Dedifferentiated amniotic fluid mesenchymal stem cell (primary cell): ENCODE measurements around the gene TNFRSF14.
"Not testable (repeated sequence)": the region's sequence is repeated elsewhere in the genome, so short reads cannot be mapped to it uniquely, and the experiment has no call there.

ENCODE experiments used
- DNase-seq: peaks from one replicate; pipeline ENCODE4 v3.0.0-alpha.2; 2016; ENCODE audit errors: extremely low spot score

Gene TNFRSF14

DNA sequence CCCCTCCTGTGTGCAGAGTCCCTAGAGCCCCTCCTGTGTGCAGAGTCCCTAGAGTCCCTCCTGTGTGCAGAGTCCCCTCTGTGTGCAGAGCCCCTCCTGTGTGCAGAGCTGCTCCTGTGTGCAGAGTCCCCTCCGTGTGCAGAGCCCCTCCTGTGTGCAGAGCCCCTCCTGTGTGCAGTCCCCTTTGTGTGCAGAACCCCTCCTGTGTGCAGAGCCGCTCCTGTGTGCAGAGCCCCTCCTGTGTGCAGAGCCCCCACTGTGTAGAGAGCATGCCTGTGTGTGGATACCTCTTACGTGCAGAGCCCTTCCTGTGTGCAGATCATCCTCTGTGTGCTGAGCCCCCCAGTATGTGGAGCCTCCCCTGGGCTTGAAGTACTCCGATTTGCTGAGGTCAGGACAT, 17.8 kb upstream of the TNFRSF14 start:
- DNase-seq: no peak

DNA sequence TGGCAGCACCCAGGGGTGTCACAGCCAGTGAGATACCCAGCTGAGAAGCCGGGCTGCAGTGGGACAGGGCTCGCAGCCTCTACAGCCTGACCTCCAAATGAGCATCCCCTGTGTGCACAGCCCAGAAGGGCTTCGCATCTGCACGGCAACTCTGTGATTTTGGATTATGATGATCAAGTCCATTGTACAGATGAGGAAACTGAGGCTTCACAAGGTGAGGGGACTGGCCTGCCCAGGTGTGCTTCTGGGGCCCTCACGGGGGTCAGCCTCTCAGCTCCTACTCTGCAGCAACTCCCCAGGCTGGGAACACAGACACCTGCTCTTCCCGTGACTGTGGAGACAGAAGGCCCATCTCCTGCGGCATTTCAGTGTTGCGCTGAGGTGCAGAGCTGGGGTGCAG, 17.3 kb upstream of the TNFRSF14 start:
- no peak for DNase-seq

DNA sequence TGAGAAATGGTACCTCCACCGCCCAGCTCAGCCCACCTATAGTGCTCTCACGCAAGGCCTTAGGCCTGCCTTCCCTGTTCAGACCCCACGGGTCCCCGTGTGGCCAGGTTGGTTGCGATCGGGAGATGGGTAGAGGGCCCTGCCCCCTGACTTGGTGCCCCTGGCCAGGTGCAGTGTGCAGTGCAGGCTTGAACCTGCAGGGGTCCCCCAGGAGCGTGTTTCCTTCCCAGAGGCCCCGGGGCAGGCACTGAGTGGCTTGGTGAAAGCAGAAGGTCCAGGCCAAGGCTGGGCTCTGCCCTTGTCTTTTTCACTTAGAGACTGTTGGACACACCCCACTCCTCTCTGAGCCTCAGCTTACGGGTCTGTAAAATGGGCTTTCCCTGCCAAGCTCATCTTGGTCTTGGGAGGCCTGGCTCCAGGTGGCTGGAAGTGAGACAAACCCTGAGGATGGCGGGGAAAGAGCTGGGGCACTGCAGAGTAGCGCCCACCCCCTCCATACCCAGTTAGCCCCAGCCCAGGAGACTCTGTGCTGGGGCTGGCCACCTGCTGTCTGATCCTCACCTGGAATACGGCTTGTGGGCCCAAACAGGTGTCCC, 16.8 kb upstream of the TNFRSF14 start:
- no peak for DNase-seq

DNA sequence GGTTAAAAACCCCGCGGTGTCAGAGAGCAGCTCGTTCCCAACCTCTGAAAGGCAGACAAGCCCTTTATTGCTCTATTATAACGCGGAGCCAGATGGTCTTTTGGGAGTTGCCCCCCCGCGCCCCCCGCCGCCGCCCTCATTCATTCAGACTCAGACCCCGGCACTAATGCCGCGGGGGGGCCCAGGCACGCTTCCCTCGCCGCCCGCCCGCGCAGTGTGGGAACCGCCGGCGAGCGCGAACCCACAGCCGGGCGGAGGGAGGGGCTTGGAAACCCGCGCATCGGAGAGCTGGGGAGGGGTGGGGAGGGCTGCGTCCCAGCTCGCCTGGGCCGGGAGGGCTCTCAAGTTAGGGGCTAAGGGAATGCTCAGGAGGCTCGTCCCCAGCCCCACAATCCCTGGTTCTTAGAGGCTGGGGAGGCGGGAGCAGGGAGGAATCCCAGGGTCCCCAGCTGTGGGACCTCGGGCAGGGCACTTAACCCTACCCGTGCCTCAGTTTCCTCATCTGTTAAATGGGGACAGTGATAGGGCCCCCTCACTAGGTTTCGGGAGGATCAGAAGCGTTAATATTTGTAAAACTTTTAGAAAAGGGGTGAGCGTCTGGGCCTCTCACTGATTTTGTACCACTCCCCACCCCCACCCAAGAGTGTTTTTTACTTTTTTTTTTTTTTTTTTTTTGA, 15.2 kb upstream of the TNFRSF14 start:
- DNase-seq: no peak

DNA sequence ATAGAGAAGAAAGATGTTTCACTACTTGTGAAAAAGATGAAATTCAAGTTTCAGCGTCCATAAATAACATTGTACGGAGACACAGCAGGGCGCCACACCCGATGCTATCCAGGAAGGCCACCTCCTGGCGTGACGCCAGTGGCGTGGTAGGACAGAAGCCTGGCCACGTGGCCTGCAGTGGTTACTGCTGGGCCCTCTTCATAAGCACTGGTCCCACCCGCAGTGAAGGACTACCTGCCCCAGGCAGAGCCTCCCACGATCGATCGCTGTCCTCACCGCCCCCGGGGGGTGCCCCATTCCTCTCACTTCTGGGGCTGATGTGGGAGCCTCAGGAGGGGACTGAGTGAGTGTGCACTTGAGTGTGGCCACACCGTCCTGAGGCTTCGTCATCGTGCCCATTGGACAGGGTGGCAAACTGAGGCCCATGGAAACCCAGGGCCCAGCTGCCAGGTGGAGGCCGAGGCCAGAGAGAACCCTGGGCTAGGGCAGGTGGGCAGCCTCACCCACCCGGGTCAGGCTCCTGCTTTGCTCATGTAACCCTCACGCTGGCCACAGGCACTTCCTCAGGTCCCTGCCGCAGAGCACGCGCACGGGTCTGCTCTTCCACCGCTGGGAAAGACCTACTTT, 14.4 kb upstream of the TNFRSF14 start:
- no peak for DNase-seq

DNA sequence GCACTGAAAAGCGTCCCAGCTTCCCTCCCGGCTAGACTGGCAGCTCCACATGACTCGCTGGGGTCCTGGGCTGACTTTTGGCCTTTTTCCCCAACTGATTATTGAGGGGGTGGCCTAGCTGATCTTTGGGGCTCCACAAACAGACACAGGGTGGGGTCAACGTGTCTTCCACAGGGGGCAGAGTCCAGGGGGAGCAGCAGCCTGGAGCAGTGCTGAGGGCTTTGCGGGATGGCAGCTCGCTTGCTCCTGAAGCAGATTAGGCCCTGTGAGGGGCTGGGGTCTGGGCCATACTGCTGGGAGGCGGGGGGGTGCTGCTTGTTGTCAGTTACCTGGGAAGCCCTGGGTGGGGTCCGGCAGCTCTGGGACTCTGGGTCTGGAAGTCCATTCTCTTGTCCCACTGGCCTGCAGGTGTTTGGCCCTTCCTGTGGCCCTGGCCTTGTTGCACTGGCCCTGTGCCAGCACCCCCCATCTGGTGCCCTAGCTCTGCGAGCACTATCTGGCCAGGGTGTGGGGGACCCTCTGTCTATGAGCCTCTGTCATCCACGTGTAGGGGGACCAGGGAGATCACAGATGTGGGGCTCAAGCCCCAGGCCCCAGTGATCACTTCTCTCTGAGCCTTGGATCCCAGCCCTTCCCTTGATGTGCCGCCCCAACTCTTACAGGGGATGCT, 13.8 kb upstream of the TNFRSF14 start:
- no peak for DNase-seq

DNA sequence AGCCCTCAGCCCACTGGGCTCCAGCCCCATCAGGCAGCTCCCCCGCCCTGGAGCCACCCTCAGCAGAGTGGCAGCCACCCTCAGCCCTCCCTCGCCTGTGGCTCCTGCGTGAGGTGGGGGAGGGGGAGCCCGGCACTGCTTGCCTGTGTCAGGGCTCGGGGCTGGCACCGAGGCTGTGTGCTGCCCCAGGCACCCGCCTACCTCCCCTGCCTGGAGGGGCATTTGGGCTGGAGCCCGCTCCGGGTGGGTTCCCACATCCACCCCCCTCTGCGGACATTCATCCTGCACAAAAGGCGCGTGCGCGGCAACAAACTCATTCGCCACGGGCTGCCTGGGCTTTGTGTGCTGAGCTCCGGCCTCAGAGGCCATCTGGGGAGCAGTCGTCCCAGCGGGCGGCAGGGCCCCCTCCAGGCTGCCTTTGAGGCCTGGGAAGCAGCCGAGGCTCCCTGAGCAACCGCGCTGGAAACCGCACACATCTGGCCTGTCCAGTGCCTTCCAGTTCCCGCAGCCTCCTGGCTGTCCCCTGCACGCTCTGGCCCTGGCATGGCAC, 12.6 kb upstream of the TNFRSF14 start:
- no peak for DNase-seq

DNA sequence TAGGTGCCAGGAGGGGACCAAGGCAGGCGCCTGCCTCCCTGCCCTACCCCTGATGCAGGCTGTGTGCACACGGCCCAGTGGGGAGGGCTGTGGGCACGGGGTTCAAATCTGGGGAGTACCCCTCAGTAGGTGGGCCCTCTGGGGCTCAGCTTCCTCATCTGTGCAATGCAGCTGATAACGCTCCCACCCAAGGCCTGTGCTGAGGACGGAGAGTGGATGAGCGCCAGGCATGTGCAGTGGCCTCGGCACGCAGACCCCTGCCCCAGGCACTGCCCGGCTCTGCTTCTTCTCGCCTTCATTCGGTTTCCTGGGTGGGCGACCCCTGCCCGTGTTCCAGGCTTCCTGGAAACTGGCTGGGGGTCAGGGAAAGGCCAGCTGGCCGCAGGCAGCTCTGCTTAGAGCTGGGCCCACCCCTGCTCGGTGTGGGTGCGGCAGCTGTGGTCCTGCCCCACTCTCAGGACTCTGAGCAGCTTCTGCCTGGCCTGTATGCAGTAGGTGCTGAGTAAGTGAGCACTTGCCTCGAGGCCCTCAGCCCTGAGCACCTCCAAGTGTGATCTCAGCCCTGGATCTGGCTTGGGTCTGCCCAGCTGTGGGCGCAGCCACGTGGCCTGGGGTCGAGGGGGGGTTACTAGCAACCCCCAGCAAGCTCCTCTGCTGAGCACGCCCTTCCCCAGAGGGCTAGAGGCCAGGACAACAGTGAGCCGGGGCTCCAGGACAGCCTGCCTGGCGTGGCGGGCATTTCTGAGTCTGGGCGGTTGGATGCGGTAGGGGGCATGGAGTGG, 11.9 kb upstream of the TNFRSF14 start:
- DNase-seq: no peak

DNA sequence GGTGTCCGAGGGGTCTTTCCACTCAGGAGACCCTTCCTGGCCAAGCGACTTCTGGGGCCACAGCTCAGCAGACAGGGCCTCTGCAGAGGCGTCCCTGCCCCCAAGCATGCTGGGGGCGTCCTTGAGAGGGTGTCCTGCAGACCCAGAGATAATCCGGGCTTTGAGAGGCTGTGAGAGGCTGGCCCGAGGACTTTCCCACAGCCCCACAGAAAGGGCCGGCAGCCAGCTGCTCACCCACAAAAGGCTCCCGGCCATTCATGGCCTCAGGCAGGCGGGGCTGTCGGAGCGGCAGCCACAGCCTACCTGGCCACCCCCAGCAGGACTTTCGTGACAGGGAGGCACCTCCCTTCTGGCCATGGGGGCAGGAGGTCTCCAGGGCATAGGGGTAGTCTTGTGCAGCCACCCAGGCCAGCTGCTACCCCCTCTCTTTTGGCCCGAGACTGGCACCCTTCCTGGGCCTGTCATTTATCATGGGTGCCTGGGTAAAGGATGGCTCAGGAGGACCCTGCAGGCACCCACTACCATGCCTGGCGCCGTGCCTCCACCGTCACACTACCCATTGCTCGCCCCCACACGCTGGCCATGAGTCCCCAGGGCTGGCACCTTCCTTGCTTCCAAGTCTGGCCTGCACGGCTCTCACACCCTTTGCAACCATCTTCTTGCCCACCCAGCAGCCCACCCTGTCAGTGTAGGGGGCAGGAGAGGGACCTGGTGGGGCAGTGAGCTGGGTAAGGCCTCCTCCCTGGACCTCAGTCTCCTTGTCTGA, 11.1 kb upstream of the TNFRSF14 start:
- no peak for DNase-seq

DNA sequence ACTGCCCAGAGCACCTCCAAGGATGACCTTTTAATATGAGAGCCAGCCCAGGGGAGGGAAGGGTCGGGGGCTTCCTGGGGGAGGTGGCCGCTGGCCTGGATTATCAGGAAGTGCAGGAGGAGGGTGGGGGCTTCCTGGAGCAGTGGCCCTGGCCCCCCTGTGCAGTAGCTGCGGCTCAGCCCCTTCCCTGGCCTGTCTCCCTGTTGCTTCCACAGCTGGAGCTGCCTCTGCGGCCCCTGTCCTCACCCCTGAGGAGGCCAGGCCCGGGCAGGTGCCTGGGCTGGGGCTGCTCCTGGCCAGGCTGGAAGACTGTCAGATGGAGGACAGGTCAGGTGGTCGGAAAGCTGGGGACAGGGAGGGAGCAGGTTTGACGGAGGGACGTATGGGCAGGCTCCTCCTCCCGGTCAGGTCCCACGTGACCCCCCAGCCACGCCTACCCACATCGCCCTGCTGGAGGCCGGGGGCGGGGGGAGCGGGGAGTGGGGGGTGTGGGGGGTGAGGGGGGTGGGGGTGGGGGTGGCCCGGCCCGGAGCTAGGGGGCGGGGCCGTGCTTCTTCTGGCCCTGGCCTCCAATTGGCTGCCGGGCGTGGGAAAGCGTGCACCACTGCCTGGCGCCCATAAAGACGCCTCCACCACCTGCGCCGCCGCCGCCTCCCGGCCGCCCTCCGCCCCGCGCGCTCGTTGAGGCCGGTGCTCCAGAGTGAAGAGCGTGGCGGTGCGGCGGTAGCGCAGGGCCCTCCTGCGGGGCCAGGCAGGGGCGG, 10.2 kb upstream of the TNFRSF14 start:
- DNase-seq: peak; percentile 14

DNA sequence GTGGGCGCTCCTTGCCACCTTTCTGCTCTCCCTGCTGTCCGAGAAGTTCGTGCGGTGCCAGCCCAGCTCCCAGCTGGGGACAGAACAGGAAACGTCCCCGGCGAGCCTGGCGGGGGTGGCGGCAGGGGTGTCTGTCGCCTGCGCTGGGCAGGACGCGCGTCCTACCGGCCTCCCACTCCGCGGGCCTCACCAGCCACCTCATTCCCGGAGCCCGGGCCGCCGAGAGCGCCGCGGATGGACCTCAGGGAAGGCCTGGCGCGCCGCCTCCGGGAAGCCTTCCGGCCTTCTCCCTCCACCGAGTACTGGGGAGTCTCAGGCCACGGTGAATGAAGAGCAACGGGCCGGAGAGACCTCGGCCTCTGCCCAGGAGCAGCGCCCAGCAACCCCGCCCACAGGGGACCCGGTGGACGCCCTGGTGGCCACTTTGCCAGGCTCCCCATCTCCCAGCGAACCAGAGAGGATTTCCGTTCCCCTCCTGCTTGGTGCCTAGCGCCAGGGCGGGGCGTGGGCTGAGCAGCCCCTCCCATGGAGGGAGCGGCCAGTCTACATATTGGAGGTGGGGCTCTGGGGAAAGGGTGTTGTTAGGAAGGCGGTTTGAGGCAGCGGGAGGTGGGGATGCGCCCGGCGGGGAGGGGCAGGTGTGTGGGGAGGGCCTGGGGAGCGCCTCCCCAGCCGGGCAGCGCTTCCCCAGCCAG, 9.5 kb upstream of the TNFRSF14 start:
- peak; percentile 15 for DNase-seq

DNA sequence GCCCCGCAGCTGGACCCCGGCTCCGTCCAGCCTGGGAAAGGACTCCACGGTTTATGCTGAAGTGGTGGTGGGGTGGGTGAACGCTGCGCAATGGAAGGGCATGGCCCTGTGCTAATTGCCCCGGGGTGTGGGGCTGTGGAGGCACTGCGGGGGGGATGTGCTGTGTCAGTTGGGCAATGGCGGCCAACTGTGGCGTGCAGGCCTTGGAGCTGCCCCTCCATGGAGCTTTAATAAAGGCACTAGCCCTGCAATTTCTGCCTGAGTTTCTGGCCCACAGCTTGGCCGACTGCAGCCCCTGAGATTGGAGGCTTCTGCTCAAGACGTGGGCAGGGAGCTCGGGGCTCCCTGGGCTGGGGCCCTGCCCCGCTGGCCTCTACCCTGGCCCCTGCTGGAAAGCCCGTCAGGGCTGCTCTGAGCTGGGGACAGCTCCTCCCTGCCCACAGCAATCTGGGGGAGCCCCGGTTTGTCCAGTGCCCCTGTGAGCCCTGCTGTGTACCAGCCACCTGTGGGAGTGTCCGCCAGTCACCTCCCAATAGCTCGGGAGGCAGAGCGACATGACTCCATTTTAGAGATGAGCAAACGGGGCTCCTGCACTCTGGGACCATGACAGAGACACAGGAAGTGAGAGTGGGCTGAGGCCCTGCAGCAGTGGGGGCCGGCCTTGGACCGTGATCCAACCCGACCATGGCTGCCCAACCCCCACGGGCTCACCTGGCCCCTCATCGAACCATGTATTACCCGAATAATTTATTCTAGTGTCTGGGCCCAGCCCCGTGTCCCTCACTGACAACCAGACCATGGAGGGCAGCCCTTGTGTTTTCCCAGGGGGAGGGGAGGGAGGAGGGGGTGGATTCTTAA, 8.7 kb upstream of the TNFRSF14 start:
- DNase-seq: no peak

DNA sequence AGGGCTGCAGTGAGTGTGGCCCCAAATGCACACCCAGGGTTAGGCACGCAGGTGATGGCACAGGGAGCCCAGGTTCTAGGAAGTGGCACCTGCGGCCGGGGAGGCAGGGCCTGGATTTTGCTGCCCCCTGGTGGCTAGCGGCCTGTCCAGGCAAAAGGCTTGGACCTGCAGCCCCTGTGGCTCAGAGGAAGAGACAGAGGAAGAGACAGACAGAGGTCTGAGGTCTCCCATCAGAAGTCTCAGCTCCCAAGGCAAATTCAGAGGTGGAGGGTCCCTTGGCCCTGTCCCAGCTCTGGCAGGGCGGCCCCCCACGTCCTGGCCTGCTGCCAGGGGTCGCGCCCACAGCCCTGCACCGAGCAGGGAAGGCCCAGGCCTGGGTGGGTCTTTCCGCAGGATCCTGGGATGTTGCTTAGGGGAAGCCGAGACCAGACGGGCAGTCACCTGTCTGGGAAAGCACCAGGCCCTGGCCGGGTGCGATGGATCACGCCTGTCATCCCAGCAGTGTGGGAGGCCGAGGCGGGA, 8.0 kb upstream of the TNFRSF14 start:
- DNase-seq: peak; percentile 32

DNA sequence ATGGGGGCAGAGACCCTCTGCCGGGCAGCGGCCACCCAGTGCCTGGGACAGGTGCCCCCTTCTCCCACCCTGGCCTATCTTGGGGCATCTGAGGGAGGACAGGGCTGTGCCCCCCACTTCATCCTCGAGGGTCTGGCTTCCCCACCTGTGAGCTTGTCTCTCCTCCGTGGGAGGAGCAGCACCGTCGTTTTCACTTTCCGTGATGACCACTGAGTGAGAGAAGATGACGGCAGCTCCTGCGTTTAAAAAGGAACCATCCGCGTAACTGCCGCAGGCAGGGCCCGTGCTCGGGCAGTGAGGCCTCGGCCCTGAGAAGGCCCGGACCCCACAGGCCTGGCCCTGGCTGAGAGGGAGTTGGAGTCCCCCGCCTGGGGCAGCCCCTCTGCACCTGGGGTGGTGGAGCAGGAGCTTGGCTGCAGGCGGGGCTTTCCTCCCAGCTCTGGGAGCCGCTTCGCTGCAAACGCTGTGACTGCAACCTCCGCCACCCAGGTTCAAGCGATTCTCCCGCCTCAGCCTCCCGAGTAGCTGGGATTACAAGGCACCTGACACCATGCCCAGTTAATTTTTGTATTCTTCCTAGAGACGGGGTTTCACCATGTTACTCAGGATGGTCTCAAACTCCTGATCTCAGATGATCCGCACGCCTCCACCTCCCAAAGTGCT, 6.7 kb upstream of the TNFRSF14 start:
- not testable (repeated sequence) for DNase-seq

DNA sequence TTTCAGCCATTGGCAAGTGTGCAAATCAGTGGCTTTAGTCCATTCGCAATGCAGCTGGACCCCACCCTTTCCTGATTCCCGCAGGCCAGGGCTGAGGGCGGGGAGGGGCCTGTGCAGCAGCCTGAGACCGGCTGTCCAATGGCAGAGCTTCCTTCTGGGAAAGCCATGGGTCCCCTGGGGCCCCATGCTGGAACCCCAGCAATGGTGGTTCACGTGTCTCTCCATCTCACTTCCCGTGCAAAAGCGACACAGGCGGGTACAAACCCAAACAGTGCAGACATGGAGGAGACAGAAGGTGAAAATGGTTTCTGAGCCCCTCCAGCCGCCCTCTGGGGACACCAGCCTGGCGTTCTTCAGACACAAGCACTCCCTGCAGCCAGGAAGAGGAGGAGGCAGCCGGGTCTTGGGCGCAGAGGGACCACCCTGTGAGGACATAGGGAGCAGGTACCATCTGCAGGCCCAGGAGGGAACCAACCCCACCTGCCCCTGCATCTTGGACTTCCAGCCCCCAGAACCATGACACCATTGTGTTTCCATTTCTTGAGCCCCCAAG, 5.8 kb upstream of the TNFRSF14 start:
- DNase-seq: not testable (repeated sequence)

DNA sequence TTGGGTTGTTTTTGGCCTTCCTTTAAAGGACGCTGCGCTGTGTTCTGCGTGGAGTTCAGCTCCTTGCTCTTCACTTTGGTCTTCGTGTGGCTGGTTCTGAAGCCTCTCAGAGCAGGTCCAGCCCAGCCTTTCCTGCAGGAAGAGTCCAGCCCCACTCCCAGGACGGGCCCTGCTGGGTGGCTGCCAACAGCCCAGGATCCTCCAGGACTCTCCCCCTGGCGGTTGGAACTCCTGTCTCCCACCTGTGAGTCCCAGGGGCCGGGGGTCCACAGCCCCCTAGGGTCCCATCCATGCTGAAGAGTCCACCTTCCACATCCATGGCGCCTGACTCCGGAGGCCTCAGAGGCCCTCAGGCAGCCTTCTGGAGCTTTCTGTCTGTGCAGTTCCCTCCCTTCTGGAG, 4.6 kb upstream of the TNFRSF14 start:
- not testable (repeated sequence) for DNase-seq

DNA sequence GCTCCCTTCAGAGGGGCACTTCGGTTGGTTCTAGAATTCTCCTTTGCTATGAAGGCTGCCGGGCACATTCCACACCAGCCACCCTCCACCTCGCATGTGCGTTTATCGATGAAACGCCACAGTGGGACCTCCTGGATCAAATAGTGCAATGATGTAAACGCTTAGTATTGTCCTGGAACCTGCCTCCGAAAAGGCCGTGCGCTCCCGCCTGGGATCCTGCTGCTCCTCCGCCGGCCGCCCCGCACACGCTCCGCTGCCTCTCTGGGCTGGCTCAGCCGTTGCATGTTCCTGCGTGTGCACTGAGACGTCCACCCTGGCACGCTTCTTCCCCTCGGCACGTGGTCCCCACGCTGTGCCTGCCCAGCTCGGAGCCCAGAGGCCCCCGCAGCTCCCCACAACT, 4.0 kb upstream of the TNFRSF14 start:
- no peak for DNase-seq

DNA sequence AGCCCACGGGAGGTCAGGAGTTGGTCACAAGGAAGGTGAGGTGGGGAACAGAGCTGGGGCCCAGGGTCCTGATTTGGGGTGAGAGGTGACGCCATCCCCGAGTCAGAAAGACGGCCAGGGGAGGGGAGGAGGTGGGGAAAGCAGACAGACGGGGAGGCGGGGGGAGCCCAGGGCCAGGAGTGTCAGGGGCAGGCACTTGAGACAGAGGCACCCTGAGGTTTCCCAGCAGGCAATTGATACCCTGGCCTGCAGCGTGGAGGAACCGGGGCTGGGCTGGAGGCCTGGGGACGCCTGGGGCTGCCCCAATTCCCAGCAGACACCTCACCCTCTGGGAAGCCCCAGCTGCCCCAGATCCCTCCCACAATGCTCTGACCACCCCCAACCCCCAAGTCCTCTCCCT, 3.1 kb upstream of the TNFRSF14 start:
- DNase-seq: not testable (repeated sequence)
